Transverse colon (tissue), 3 donors: Measurements from ENCODE around the gene ZBTB7C.

ENCODE experiments used
- EP300 ChIP-seq: sonication (generic); formaldehyde crosslinking; IDR thresholded peaks from one replicate; pipeline ENCODE4 v1.6.1; 2017; ENCODE audit warnings: antibody characterized with exemption, low read depth
- POLR2AphosphoS5 ChIP-seq, 3 donors: sonication (generic); formaldehyde crosslinking; IDR thresholded peaks; one replicate each; pipeline ENCODE4 v1.6.1; 2016; ENCODE audit warnings: antibody characterized with exemption in 3 of 3

DNA sequence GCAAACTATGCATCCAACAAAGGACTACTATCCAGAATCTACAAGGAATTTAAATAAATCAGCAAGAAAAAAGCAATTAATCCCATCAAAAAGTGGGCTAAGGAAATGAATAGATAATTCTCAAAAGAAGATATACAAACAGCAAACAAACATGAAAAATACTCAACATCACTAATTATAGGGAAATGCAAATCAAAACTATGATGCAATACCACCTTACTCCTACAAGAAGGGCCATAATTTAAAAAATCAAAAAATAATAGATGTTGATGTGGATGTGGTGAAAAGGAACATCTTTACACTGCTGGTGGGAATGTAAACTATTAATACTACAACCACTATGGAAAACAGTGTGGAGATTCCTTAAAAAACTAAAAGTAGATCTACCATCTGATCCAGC, 164.7 kb downstream of the ZBTB7C start:
- TF ChIP-seq EP300 (no peak), POLR2AphosphoS5 (IDR thresholded peaks at IDR 0.05) (no peak)
